ENCODE measurements around the gene CYTH4. TPM values are rescaled to one million over a fixed set of nuclear protein-coding genes. Genes with fewer than 3 reads are reported as not detected.

The CYTH4 gene
- total RNA-seq, 2 donors from 2014 or later: 89.5 to 98.7 TPM

DNA sequence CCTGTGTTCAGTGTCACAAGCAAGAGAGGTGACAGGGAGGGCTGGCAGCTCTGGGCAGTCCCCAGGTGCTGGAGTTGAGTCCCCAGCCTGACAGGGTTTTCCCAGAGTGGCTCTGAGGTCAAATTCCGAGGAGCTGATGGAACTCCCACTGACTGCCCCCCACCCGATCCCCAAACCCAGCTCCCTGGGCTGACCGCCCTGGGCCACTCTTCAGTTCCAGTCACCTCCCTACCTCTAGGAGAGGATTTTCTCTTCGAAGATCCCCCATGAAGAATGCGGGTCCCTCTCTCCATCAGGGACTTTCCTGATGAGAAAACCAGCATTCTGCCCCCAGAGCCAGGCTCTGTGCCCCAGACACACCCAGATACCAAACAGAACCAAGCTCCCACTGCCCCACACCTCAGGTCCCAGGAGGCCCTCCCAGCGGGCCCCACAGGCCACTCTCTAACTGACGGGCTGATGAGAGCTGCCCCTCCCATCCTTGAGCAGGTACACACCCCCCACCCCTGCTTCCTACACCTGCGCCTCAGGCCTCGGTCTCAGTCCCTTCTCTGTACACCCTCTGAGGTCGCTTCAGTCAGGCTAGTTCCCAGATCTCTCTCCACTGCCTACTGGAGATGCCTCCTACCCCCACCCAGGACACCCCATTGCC, 26.1 kb upstream of the CYTH4 start:
- H3K4me3 Mint-ChIP-seq: no peak overlapping the region
- peaks cover 25% of the 10 kb centered on the region for H3K4me1 Mint-ChIP-seq
- H3K27ac Mint-ChIP-seq: no peak overlapping the region
- DNase-seq (no peak), ATAC-seq (no peak)
- H3K9me3 ChIP-seq (ENCODE audit: control insufficient read depth, low read length, poor library complexity, severe bottlenecking): no peaks in the 10 kb centered on the region
- peaks cover 6% of the 10 kb centered on the region for H3K27me3 Mint-ChIP-seq
- H3K36me3 Mint-ChIP-seq (ENCODE audit: low read depth): no peaks in the 10 kb centered on the region

DNA sequence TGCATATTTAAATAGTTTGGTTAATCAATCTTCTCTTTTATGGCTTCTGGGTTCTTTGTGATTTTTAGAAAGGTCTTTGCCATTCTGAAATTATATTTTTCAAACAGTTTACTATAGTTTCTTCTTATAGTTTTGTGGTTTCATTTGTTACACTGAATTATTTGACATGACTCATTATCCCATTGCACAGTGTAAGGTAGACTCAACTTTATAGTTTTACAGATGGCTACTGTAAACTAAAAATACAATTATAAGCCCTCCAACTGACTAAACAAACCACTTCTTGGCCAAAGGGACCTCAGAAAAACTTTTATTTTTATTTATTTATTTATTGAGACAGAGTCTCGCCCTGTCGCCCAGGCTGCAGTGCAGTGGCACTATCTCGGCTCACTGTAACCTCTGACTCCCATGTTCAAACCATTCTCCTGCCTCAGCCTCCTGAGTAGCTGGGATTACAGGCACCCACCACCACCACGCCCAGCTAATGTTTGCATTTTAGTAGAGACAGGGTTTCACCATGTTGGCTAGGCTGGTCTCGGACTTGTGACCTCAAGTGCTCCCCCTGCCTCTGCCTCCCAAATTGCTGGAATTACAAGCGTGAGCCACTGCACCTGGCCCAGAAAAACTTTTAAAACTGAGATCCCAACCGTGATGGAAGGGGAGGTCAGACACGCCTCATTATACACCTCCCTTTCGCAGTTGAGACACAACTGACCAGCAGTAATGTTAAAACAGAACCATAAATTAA, 24.1 kb upstream of the CYTH4 start:
- Mint-ChIP-seq H3K27me3 (peaks cover 6% of the 10 kb centered on the region), H3K4me1 (peaks cover 28% of the 10 kb centered on the region), H3K36me3 (ENCODE audit: low read depth) (no peaks in the 10 kb centered on the region), H3K4me3 (no peak overlapping the region), H3K27ac (peak overlapping the region; percentile 34)
- no peak for DNase-seq
- ATAC-seq: no peak
- H3K9me3 ChIP-seq (ENCODE audit: control insufficient read depth, low read length, poor library complexity, severe bottlenecking): no peaks in the 10 kb centered on the region

DNA sequence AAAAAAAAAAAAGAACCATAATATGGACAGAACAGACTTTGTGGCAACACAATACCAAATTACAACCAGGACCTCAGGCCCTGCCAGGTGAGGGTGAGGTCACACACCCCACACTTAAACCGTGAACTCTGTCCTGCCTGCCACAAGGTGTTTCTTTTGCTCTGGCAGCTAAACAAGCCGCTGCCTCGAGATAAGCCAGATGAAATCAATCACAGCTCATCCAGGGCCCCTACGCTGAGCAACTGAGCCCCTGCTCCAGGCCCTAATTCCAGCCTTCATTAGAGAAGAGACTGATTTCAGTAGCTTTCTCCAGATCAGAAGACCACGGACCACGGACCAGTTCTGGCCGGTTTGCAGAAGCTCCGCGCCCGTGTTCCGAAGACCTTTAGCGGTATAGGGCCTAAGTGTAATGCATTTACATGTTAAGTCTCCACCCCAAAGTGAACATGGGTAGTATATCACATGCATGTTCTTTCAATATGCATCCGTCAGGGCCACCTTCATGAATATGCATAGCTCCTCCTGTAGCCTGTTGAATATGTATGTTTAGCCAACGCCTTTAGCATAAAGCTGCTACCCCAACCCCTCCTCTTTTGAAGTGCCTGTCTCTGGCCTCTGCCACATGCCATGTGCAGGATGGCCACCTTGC, 23.4 kb upstream of the CYTH4 start:
- Mint-ChIP-seq H3K27ac (peak overlapping the region; percentile 34), H3K4me1 (peaks cover 28% of the 10 kb centered on the region), H3K27me3 (peaks cover 6% of the 10 kb centered on the region), H3K4me3 (no peak overlapping the region), H3K36me3 (ENCODE audit: low read depth) (no peaks in the 10 kb centered on the region)
- H3K9me3 ChIP-seq (ENCODE audit: control insufficient read depth, low read length, poor library complexity, severe bottlenecking): no peaks in the 10 kb centered on the region
- ATAC-seq: no peak
- DNase-seq: no peak

DNA sequence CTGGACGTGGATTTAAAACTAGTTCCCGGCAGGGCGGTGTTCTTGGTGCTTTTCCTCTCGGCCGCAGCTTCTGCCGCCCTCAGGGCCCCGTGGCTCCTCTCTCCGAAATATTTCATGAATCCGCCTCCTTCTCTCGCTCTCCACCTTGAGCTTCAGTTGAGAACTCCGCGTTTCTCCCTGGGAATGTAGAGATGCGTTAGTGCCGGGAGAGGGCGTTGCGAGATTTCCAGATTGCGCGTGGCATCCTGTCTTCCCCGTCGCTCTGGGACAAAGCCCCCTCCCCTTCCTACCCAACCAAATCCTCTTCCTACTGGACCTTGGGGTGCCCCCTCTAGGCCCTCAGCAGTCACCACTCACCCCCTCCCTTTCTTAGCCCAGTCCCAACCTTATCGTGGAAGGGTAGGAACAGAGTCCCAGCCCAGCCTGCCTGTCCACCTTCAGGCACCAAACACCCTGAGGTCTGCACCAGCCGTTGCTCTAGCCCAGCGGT, 22.7 kb upstream of the CYTH4 start:
- Mint-ChIP-seq H3K4me1 (peaks cover 25% of the 10 kb centered on the region), H3K36me3 (ENCODE audit: low read depth) (no peaks in the 10 kb centered on the region), H3K27ac (peak overlapping the region; percentile 34), H3K4me3 (peak overlapping the region; percentile 25), H3K27me3 (peaks cover 6% of the 10 kb centered on the region)
- DNase-seq (no peak), ATAC-seq (peak; percentile 45)
- no peaks in the 10 kb centered on the region for H3K9me3 ChIP-seq (ENCODE audit: control insufficient read depth, low read length, poor library complexity, severe bottlenecking)

DNA sequence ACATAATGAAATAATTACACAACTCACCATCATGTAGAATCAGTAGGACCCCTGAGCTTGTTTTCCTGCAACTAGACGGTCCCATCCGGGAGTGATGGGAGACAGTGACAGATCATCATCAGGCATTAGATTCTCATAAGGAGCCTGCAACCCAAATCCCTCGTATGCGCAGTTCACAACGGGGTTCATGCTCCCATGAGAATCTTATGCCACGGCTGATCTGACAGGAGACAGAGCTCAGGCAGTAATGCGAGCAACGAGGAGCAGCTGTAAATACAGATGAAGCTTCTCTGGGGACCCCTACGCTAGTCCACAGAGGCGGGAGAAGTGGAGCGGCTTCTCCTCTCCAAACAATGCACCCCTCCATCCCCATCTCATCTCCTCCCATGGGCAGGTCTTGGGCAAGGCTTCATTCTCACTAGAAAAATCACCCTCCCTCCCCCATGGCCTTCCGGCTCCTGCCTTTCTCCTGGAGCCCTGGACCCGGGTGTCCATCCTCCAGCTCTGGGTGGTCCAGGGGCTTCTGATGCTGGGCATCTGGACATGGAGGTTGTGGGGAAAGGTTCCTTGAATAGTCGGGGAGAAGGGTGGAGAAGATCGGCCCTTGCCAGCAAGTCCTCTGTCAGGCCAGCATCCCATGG, 22.0 kb upstream of the CYTH4 start:
- ATAC-seq (no peak), DNase-seq (no peak)
- H3K9me3 ChIP-seq (ENCODE audit: control insufficient read depth, low read length, poor library complexity, severe bottlenecking): no peaks in the 10 kb centered on the region
- no peaks in the 10 kb centered on the region for H3K36me3 Mint-ChIP-seq (ENCODE audit: low read depth)
- peak overlapping the region; percentile 88 for H3K27ac Mint-ChIP-seq
- peaks cover 6% of the 10 kb centered on the region for H3K27me3 Mint-ChIP-seq
- H3K4me1 Mint-ChIP-seq: peaks cover 23% of the 10 kb centered on the region
- peak overlapping the region; percentile 54 for H3K4me3 Mint-ChIP-seq

DNA sequence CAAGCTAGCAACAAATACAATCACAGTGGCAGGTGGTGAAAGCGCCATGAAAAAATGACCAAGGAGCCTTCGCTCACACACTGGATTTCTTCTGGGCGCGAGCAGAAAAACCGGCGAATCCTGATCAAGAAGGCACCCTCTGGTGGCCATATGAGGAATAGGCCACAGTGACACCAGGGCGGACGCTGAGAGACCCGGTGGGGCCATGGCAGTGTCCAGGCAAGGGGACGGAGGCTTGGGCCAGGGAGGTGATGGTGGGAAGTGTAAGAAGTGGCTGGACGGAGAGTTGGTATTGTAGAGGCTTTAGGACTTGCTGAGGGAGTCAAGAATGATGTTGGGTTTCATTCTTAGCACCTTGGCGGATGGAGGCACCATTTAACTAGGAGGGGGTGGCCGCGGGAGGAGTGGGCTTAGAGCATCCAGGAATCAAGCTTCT, 21.4 kb upstream of the CYTH4 start:
- ATAC-seq (peak; percentile 79), DNase-seq (peak; percentile 34 to 44 (median 41))
- Mint-ChIP-seq H3K27me3 (peaks cover 6% of the 10 kb centered on the region), H3K27ac (peak overlapping the region; percentile 88), H3K4me3 (peak overlapping the region; percentile 54), H3K36me3 (ENCODE audit: low read depth) (no peaks in the 10 kb centered on the region), H3K4me1 (peaks cover 20% of the 10 kb centered on the region)
- H3K9me3 ChIP-seq (ENCODE audit: control insufficient read depth, low read length, poor library complexity, severe bottlenecking): no peaks in the 10 kb centered on the region

DNA sequence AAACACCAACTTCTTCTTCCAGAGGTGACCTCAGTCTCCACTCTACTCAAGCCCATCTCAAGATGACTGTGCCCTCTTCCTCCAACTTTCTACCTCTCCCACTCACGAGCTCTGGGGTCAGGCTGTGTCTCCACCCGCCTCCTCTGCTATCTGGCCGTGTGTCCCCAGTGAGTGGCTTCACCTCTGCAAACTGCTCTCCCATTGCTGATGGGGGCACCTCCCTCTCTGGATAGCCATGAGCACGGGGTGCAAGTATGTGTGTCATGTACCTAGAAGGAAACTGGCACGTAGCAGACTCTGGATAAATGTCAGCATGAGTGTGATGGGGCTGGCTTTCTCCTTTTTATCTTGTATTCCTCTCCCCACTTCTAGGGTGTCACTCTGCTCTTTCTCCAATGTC, 20.0 kb upstream of the CYTH4 start:
- Mint-ChIP-seq H3K27ac (no peak overlapping the region), H3K27me3 (peaks cover 6% of the 10 kb centered on the region), H3K4me1 (peaks cover 23% of the 10 kb centered on the region), H3K4me3 (no peak overlapping the region), H3K36me3 (ENCODE audit: low read depth) (no peaks in the 10 kb centered on the region)
- DNase-seq (no peak), ATAC-seq (no peak)
- no peaks in the 10 kb centered on the region for H3K9me3 ChIP-seq (ENCODE audit: control insufficient read depth, low read length, poor library complexity, severe bottlenecking)

DNA sequence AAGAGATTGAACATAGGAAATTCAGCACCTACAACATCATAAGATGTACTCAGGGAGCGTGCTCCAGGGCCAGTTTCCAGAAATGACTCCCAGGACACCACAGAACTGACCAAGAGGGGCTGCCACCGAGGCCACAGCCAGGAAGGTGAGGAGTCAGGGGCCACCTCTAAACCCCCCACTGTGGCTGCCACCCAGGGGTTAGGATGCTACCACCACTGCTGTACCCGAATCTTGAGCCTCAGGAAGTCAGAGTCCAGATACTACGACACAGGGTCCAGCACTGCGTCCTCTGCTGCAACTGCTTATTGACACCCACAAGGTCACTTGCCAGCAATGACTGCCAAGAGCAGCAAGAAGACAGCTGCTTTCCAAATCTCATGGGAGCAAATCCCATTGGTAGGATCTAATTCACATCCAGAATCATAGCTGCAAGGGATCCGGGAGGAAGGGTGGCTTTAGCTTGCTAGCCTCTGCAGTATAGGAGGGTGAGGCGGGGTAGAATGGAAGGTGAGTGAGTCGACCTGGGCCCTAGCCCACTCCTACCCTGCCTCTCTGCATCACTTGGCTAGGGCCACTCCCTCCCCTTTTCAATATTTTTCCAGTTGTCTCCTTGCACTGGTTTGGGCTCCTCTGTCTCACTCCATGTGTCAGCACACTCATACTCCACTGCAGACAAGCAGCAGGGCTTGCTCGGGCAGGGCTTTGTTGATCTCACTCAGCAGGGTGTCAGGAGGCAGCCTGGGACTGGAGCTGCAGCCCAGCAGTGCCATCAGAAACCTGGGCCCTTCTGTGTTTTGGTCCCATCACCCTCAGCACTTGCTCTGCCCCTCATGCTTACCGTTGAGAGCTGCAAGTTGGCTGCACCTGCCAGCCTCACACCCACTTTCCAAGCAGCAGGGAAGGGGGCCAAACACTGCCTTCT, 18.1 kb upstream of the CYTH4 start:
- Mint-ChIP-seq H3K4me1 (peaks cover 28% of the 10 kb centered on the region), H3K27me3 (peaks cover 6% of the 10 kb centered on the region), H3K27ac (no peak overlapping the region), H3K36me3 (ENCODE audit: low read depth) (no peaks in the 10 kb centered on the region), H3K4me3 (no peak overlapping the region)
- DNase-seq (no peak), ATAC-seq (no peak)
- no peaks in the 10 kb centered on the region for H3K9me3 ChIP-seq (ENCODE audit: control insufficient read depth, low read length, poor library complexity, severe bottlenecking)

DNA sequence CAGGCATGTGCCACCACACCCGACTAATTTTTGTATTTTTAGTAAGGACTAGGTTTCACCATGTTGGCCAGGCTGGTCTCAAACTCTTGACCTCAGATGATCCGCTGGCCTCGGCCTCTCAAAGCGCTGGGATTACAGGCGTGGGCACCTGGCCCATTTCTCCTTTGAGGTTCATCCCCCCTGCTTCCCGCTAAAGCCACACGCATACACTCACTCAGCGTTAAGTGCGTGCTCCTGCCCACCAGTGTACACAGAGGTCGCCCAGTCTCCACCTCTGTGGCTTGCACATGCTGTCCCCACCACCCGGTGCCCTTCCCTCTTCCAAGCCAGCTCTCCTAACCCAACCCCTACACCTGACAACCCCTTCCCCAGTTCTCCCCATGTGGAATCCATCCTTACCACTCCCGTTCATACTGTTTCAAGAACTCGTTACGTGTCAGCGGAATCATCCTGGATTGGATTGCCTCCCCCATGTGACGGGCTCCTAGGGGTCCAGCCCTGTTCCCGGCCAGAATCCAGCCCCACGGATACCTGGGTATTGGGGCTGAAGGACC, 15.7 kb upstream of the CYTH4 start:
- no peaks in the 10 kb centered on the region for H3K36me3 Mint-ChIP-seq (ENCODE audit: low read depth)
- H3K27ac Mint-ChIP-seq: peak overlapping the region; percentile 96
- ATAC-seq (peak; percentile 5), DNase-seq (no peak)
- no peaks in the 10 kb centered on the region for H3K27me3 Mint-ChIP-seq
- no peaks in the 10 kb centered on the region for H3K9me3 ChIP-seq (ENCODE audit: control insufficient read depth, low read length, poor library complexity, severe bottlenecking)
- peak overlapping the region; percentile 88 for H3K4me3 Mint-ChIP-seq
- peaks cover 28% of the 10 kb centered on the region for H3K4me1 Mint-ChIP-seq

DNA sequence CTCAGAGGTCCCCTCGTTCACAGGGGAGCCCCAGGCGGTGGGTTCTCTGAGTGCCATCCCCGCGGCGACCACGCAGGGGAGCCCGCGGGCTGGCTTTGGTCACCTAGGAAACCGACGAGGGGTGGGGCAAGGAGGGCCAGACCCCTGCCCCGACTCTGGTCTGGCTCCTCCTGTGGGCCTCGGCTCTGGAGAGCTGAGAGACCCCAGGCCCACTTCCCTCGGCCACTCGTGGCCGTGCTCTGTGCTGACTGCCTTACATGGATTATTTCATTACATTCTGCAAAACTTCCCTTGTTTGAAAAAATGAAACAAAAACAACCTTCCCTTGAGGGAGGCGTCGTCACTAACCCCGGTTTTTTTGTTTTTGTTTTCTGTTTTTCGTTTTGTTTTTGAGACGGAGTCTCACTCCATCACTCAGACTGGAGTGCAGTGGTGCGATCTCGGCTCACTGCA, 15.1 kb upstream of the CYTH4 start:
- no peaks in the 10 kb centered on the region for H3K36me3 Mint-ChIP-seq (ENCODE audit: low read depth)
- ATAC-seq: peak; percentile 91
- H3K4me3 Mint-ChIP-seq: peak overlapping the region; percentile 88
- H3K9me3 ChIP-seq (ENCODE audit: control insufficient read depth, low read length, poor library complexity, severe bottlenecking): no peaks in the 10 kb centered on the region
- H3K27ac Mint-ChIP-seq: peak overlapping the region; percentile 96
- no peaks in the 10 kb centered on the region for H3K27me3 Mint-ChIP-seq
- H3K4me1 Mint-ChIP-seq: peaks cover 32% of the 10 kb centered on the region
- peak; percentile 64 to 69 (median 67) for DNase-seq

DNA sequence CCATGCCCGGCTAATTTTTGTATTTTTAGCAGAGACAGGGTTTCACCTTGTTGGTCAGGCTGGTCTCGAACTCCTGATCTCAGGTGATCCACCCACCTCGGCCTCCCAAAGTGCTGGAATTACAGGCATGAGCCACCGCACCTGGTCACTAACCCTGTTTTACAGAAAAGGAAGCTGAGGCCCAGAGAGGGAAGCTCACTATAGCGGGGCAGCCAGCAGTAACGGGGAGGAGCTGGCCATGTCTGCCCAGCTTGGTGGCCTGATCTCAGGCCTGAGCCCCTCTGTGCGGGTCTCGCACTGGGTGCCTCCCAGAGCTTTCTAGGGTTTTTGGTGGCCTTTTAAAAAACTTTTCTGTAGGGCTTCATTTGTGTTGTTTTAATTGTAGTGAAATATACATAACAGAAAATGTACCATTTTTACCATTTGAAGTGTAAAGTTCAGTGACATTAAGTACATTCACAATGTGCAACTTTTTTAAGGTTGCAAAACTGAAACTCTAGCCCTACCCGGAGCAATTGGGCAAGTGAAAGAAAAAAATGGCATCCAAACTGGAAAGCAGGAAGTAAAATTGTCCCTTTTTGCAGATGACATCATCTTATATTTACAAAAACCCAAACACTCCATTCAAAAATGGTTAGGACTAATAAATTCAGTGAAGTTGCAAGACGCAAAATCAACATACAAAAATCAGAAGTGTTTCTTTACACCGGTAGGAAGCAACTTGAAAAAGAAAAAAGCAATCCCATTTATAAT, 14.5 kb upstream of the CYTH4 start:
- no peaks in the 10 kb centered on the region for H3K27me3 Mint-ChIP-seq
- ATAC-seq: no peak
- H3K4me3 Mint-ChIP-seq: peak overlapping the region; percentile 88
- H3K27ac Mint-ChIP-seq: peak overlapping the region; percentile 96
- H3K9me3 ChIP-seq (ENCODE audit: control insufficient read depth, low read length, poor library complexity, severe bottlenecking): no peaks in the 10 kb centered on the region
- no peaks in the 10 kb centered on the region for H3K36me3 Mint-ChIP-seq (ENCODE audit: low read depth)
- DNase-seq: no peak
- peaks cover 29% of the 10 kb centered on the region for H3K4me1 Mint-ChIP-seq

Measured in T-helper 17 cell (primary cell).